Measurements from ENCODE around the gene CFAP410.

Gene CFAP410

GRCh38 chr21:44279354-44280260 lies 59.6 kb downstream of the CFAP410 start:
- no peak for TF ChIP-seq CTCF (IDR thresholded peaks at IDR 0.05)

All from LNCAP (cell line).